Esophagus mucosa (tissue), 1 donor: ENCODE measurements around the gene TMEM120A. TPM values are rescaled to one million over a fixed set of nuclear protein-coding genes. Genes with fewer than 3 reads are reported as not detected.

Experiments used
- ATAC-seq: fragments of 200-7000 bp; cut with Tn5 transposase; one replicate; pipeline ENCODE4 v1.9.1; 2020
- total RNA-seq: library from RNA; stranded (reverse); gene quantifications from one replicate; pipeline ENCODE4 v1.2.4, GENCODE V29; 2023
- donor health status: DM: yes; HTN: yes; CAD: no.

Gene TMEM120A
- total RNA-seq, 1 donor from 2014 or later: 33.9 TPM

- peak; percentile 1 for ATAC-seq
Measured at GRCh38 chr7:75980430-75981202, 13.8 kb downstream of the TMEM120A start.

- peak; percentile 82 for ATAC-seq
Measured at GRCh38 chr7:75979759-75980429, 14.5 kb downstream of the TMEM120A start.

- no peak for ATAC-seq
Measured at GRCh38 chr7:75977743-75978142, 16.7 kb downstream of the TMEM120A start.

GRCh38 chr7:75971961-75972763 is 22.2 kb downstream of the TMEM120A start:
- peak; percentile 61 for ATAC-seq

GRCh38 chr7:75971309-75971960 is 23.0 kb downstream of the TMEM120A start:
- ATAC-seq: no peak

GRCh38 chr7:75969704-75970498 is 24.5 kb downstream of the TMEM120A start:
- no peak for ATAC-seq

GRCh38 chr7:75969182-75969581 is 25.2 kb downstream of the TMEM120A start:
- no peak for ATAC-seq

- no peak for ATAC-seq
Measured at GRCh38 chr7:75968561-75969001, 25.8 kb downstream of the TMEM120A start.

GRCh38 chr7:75968012-75968411 is 26.4 kb downstream of the TMEM120A start:
- ATAC-seq: no peak

- ATAC-seq: no peak
Measured at GRCh38 chr7:75967487-75967997, 26.9 kb downstream of the TMEM120A start.

GRCh38 chr7:75967055-75967454 is 27.3 kb downstream of the TMEM120A start:
- ATAC-seq: no peak

GRCh38 chr7:75966190-75966961 is 28.0 kb downstream of the TMEM120A start:
- peak; percentile 7 for ATAC-seq

- no peak for ATAC-seq
Measured at GRCh38 chr7:75965617-75966016, 28.8 kb downstream of the TMEM120A start.

- no peak for ATAC-seq
Measured at GRCh38 chr7:75963381-75963995, 30.9 kb downstream of the TMEM120A start.

GRCh38 chr7:75962607-75963380 is 31.6 kb downstream of the TMEM120A start:
- no peak for ATAC-seq

GRCh38 chr7:75961218-75961617 is 33.2 kb downstream of the TMEM120A start:
- ATAC-seq: no peak

- no peak for ATAC-seq
Measured at GRCh38 chr7:75960372-75960771, 34.0 kb downstream of the TMEM120A start.

GRCh38 chr7:75958802-75959543 is 35.4 kb downstream of the TMEM120A start:
- no peak for ATAC-seq
